Anterior cingulate cortex (tissue), 58 donors: ENCODE measurements around the gene RBM47.
A peak's percentile ranks its signal among the peaks of the same experiment; 100 is the strongest.

Experiments used
- DNase-seq, 58 donors: peaks; one replicate each; lab custom pipeline; 2025; lab: John Stamatoyannopoulos, UW

Gene RBM47

GRCh38 chr4:40506492-40506891 is 123.2 kb downstream of the RBM47 start:
- DNase-seq = no peak

- no peak for DNase-seq
Measured at GRCh38 chr4:40506066-40506465, 123.6 kb downstream of the RBM47 start.

DNA sequence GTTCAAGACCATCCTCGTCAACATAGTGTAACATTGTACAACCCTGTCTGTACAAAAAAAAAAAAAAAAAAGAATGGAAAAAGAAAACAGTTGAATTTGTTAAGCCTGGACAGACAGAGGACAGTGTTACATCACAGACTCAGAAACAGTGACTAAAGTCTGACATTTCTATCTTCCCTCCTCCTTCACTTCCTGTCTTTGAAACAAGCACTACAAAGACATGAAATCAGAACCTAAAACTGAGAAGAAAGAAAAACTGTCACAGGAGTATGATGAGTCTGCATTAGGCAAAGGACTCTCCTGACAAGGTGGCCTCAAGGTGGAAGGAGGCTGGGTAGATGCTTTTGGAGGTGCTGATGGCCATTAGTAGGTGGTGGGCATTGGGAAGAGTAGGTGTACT is 126.7 kb downstream of the RBM47 start:
- no peak for DNase-seq

- DNase-seq = no peak
Measured at GRCh38 chr4:40502220-40502619, 127.4 kb downstream of the RBM47 start.

- no peak for DNase-seq
Measured at GRCh38 chr4:40500781-40501180, 128.9 kb downstream of the RBM47 start.

GRCh38 chr4:40493160-40493559 is 136.5 kb downstream of the RBM47 start:
- DNase-seq = no peak

DNA sequence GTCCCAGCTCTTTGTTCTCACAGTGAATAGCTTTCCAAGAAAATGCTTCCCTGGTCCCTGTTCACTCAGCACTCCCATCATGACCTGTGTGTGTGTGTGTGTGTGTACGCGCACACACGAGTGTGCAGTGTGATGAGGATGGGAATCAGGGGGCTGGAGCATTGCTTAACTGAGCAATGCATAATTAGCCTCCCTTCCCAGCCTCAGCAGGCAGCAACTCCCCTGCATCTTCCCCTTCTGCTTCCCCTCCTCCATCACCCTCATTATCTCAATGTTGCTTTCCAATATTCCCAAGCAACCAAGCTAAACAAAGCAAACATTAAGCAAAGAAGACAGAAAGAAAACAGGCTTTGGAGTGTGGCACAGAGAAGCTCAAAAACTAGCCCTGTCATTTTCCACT is 137.0 kb downstream of the RBM47 start:
- DNase-seq = no peak

DNA sequence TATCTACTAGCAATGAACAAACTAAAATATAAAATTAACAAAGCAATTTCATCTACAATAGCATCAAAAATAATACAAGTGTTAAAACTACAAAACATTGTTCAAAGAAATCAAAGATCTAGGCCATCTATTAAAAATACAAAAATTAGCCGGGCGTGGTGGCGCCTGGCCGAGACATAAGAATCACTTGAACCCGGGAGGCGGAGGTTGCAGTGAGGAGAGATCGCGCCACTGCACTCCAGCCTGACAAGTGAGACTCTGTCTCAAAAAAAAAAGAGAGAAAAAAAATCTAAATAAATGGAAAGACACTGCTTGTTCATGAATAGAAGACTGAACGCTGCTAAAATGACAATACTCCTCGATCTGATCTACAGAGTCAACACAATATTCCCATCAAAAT is 139.2 kb downstream of the RBM47 start:
- no peak for DNase-seq

DNA sequence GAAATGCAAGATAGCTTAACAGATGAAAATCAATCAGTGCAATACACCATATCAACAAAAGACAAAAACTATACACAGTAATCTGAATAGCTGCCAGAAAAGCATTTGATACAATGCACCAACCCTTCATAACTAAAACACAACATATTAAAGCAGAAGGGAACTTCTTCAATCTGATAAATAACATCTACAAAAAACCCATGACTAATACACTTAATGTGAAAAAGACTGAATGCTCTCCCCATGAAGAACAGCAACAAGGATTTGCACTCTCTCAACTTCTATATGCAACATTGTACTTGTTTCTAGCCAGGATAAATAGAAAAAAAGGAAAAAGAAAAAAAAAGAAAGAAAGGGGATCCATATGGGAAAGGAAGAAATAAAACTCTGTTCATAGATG is 139.7 kb downstream of the RBM47 start:
- no peak for DNase-seq

- DNase-seq = no peak
Measured at GRCh38 chr4:40486534-40486933, 143.1 kb downstream of the RBM47 start.

DNA sequence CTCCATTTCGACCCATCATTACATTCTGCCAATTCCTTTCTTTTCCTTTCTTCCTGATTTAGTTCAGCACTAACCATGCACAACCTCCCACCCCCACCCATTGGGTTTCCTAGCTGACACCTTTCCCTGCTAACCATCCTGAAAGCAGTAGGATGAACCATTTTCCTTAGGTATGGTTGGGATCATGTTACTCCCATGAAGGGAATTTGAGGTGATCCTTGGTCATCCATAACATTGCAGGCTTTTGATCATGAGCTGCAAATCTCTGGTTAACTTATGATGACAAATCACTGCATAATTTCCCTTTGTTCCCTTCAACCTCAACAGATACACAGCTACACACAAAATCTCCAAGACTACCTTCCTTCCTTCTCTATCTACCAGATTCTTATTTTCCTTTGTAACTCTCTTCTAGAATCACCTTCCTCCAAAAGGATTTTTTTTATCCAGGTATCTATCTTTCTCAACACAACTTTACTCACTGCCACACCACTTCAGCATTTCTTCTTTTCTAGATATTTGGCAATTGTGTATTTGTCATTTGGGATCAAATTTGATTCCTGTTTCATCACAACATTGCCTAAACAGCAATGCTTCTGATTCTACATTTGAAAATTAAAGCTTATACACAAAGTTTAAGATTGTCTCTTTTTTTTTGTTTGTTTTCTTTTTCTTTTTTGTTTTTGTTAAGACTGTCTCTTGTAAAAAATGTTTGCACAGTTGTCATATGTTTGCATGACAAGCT is 145.1 kb downstream of the RBM47 start:
- no peak for DNase-seq

DNA sequence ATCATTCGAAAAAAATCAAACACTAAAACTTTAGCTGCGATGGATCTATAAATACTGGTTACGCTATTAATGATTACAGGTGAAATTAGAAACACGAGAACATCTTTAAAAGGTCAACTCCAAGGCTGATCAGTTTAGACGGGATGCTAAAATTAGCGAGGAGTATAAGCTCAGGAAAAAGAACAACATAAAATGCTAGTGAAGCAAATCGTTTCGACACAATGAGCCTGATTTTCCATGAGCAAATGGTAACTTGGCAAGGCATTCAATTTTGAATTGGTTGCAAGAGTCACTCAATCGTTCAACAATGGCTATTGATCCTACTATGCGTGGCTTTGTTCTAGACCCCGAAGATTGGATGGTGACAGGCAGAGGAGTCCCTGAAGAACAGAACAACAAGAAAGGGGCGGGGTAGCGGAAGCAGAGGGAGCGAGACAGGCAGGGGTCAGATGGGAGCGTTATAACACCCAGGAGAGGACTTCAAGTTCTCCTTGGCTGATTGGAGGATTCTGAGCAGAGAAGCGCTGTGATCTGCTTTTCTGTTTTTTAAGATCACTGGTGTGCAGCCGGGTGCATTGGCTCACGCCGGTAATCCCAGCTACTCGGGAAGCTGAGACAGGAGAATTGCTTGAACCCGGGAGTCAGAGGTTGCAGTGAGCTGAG is 146.5 kb downstream of the RBM47 start:
- DNase-seq = peak in 1 of 58 donors; percentile 4

GRCh38 chr4:40481977-40482376 is 147.7 kb downstream of the RBM47 start:
- DNase-seq = no peak

GRCh38 chr4:40480291-40480690 is 149.4 kb downstream of the RBM47 start:
- no peak for DNase-seq

DNA sequence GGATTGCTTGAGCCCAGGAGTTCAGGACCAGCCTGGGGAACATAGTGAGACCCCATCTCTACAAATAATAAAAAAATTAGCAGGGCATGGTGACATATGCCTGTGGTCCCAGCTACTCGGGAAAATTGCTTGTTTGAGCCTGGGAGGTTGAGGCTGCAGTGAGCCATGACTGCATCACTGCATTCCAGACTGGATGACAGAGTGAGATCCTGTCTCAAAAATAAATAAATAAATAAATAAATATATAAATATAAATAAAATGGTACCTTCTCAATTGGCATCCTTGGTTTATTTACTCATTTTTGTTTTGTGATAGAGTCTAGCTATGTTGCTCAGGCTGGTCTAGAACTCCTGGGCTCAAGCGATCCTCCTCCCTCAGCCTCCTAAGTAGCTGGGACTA is 150.3 kb downstream of the RBM47 start:
- no peak for DNase-seq

- DNase-seq = no peak
Measured at GRCh38 chr4:40475609-40476008, 154.1 kb downstream of the RBM47 start.

DNA sequence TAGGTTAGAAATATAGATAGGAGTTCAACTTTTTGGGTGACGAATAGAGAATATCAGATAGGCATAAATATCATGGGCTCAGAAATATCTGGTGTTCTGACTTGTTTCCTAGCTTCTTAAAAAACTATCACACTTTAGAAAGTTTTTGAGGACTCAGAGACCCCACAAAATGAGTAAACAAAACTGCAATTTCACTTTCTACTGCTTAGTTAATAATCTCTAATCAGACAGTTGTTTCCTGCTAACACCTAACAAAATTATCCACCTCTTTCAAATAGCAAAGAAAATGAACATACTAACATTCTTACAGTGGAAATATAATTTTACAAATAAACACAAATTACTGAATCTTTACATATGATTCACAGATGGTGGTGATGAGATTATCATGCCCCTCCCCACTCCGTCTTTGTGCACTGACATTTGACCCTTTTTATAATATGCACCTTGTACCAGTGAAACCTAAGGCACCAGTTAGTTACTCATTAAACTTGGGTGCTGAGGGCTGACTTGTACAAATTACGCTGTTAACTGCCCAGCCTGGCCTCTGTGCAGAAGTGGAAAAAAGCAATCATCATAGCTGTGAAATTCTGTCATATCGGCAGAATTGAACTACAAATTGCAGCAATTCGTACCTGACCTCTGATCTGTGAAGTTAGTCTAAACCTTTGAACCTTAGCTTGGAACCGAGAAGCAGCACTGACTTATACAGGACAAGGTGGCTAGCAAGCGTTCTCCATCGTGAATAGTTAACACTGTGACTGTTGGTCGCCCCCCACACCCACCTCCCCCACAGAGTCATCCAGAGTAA is 155.9 kb downstream of the RBM47 start:
- DNase-seq = no peak

DNA sequence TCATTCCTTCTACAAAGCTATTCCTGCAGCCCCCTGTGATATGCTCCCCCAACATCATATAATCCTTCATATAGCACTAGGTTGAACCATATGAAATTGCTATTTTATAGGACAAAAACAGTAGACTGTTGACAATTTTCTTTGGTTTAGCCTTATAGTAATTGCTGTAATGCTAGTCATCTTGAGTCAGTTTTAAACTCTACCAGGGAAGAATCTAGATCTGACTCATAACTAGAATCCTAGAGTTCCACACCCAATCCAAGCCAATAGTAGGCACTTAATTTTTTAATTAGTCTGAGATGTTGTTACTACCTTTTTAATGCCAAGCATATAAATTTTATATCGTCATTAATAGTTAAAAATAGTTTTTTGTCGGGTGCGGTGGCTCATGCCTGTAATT is 157.7 kb downstream of the RBM47 start:
- DNase-seq = no peak

GRCh38 chr4:40466789-40467188 is 162.9 kb downstream of the RBM47 start:
- DNase-seq = no peak

- no peak for DNase-seq
Measured at GRCh38 chr4:40462326-40462725, 167.3 kb downstream of the RBM47 start.

- no peak for DNase-seq
Measured at GRCh38 chr4:40461879-40462278, 167.8 kb downstream of the RBM47 start.

DNA sequence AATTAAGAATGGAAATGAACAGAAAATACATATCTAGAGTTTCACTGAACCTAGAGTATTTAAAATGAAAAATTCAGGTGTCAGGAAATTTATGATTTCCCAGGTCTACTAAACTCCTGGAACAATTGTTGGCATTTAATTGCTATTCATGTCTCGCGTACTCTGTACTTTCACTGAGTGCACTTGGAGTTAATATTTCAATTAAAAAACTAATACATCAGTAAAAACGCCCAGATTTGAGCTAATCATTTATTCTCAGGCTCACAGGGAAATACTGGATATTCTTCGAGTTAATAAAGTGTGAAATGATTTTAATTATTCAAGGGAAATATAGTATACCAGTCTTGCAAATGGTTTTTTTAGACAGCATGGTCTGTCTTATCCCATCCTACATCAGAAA is 168.6 kb downstream of the RBM47 start:
- DNase-seq = no peak
